GM12878 (cell line): ENCODE measurements around the gene DENND1B. TPM values are rescaled to one million over a fixed set of nuclear protein-coding genes. Genes with fewer than 3 reads are reported as not detected.

Experiments used
- ATAC-seq: fragments of 200-7000 bp; cut with Tn5 transposase; 3 replicates; pipeline ENCODE4 v1.9.1; 2020; ENCODE audit warnings: mild to moderate bottlenecking, moderate library complexity
- BruUV-seq: library from RNA; stranded (reverse); fragments of 400-500 nt; replicated peaks from 2 replicates; lab custom pipeline; 2021; lab: Mats Ljungman, UMichigan
- CTCF ChIA-PET: fragments of 300-600 bp; sonication (Branson Sonifier 250); formaldehyde crosslinking; extraction: SDS; loops from one replicate; lab custom pipeline; 2021; ENCODE audit warnings: inconsistent platforms; lab: Yijun Ruan, JAX
- POLR2A ChIA-PET: fragments of 350-600 bp; formaldehyde crosslinking; extraction: SDS; loops from one replicate; lab custom pipeline; 2021; ENCODE audit warnings: inconsistent platforms; lab: Charles Lee
- RAD21 ChIA-PET: fragments of 300-600 bp; sonication (Branson Sonifier 250); formaldehyde crosslinking; loops from one replicate; lab custom pipeline; 2023; ENCODE audit warnings: antibody characterized with exemption; ENCODE audit not compliant: unreplicated experiment; lab: Charles Lee
- SMC1A ChIA-PET: fragments of 300-600 bp; sonication (Branson Sonifier 250); formaldehyde crosslinking; loops from one replicate; lab custom pipeline; 2023; ENCODE audit not compliant: unreplicated experiment, uncharacterized antibody; lab: Charles Lee
- DNase-seq: peaks from one replicate; pipeline ENCODE4 v3.0.0-alpha.2; 2011; ENCODE audit warnings: low read depth, low spot score
- FAIRE-seq: peaks from 3 replicates; lab custom pipeline; 2011; peaks lifted over from hg19 to GRCh38; lab: Jason Lieb, UNC
- H2AFZ ChIP-seq: 2 replicates; pipeline ENCODE4 v1.6.0; 2011; ENCODE audit warnings: low read depth, low read length, control low read depth; ENCODE audit not compliant: control insufficient read depth
- H3K27ac ChIP-seq: 2 replicates; pipeline ENCODE4 v1.5.1; 2011; ENCODE audit warnings: control low read depth; ENCODE audit not compliant: control insufficient read depth, insufficient read depth
- H3K27me3 ChIP-seq, 2 experiments: replicated peaks in 1 of 2; 2 replicates each; pipeline versions ENCODE4 v1.6.0 to v1.6.1; 2011; ENCODE audit warnings: low read length in 1 of 2; ENCODE audit not compliant: control insufficient read depth in 2 of 2, insufficient read depth in 2 of 2
- H3K36me3 ChIP-seq, 2 experiments: 2 replicates each; pipeline ENCODE4 v1.5.1; 2011; ENCODE audit warnings: low read length in 1 of 2; ENCODE audit not compliant: control insufficient read depth in 2 of 2, insufficient read depth in 2 of 2
- H3K4me1 ChIP-seq: 2 replicates; pipeline ENCODE4 v1.6.1; 2011; ENCODE audit warnings: mild to moderate bottlenecking, low read length, moderate library complexity, mixed read lengths; ENCODE audit not compliant: control insufficient read depth, insufficient read depth
- H3K4me2 ChIP-seq: 2 replicates; pipeline ENCODE4 v1.6.0; 2011; ENCODE audit warnings: control low read depth; ENCODE audit not compliant: control insufficient read depth, insufficient read depth
- H3K4me3 ChIP-seq: fragments of 200-600 bp; sonication (generic); 2 replicates; pipeline ENCODE4 v1.5.1; 2016
- H3K79me2 ChIP-seq: 2 replicates; pipeline ENCODE4 v1.6.0; 2011; ENCODE audit warnings: low read length; ENCODE audit not compliant: control insufficient read depth, insufficient read depth
- H3K9ac ChIP-seq: 2 replicates; pipeline ENCODE4 v1.8.0; 2011; ENCODE audit warnings: low read length, control low read depth, mixed read lengths; ENCODE audit not compliant: control insufficient read depth, insufficient read depth
- H3K9me3 ChIP-seq: replicated peaks from 3 replicates; pipeline ENCODE4 v1.5.1; 2011; ENCODE audit warnings: mild to moderate bottlenecking, low read length; ENCODE audit not compliant: control insufficient read depth, insufficient read depth
- H4K20me1 ChIP-seq: 2 replicates; pipeline ENCODE4 v1.6.0; 2011; ENCODE audit not compliant: control insufficient read depth, insufficient read depth
- CREB1 ChIP-seq: IDR thresholded peaks from 2 replicates; pipeline ENCODE4 v1.6.1; 2012; ENCODE audit warnings: low read depth, mild to moderate bottlenecking, inconsistent platforms
- DPF2 ChIP-seq: fragments of 450-650 bp; IDR thresholded peaks from 2 replicates; pipeline ENCODE4 v1.6.1; 2017; ENCODE audit warnings: mild to moderate bottlenecking
- EP300 ChIP-seq, 2 experiments: fragments of 150-350 bp in 1 of 2; IDR thresholded peaks; 2 replicates each; pipeline ENCODE4 v1.6.1; 2011 to 2012; ENCODE audit warnings: low read depth in 2 of 2, low read length in 2 of 2, borderline replicate concordance in 1 of 2, improper control_type of control experiment in 1 of 2, inconsistent platforms in 1 of 2; ENCODE audit not compliant: control insufficient read depth in 1 of 2
- ESRRA ChIP-seq: IDR thresholded peaks from 2 replicates; pipeline ENCODE4 v1.6.1; 2012; ENCODE audit warnings: mild to moderate bottlenecking, low read length, improper control_type of control experiment
- GATAD2B ChIP-seq: fragments of 450-650 bp; conservative IDR thresholded peaks from 2 replicates; pipeline ENCODE4 v1.6.1; 2017; ENCODE audit warnings: low read depth, mild to moderate bottlenecking, moderate library complexity
- MEF2A ChIP-seq: IDR thresholded peaks from 2 replicates; pipeline ENCODE4 v1.6.1; 2011; ENCODE audit warnings: low read depth, mild to moderate bottlenecking, low read length, moderate library complexity; ENCODE audit not compliant: insufficient read depth
- POU2F2 ChIP-seq: IDR thresholded peaks from 3 replicates; pipeline ENCODE4 v1.6.1; 2011; ENCODE audit warnings: low read depth, mild to moderate bottlenecking, low read length, borderline replicate concordance
- SIN3A ChIP-seq: IDR thresholded peaks from 2 replicates; pipeline ENCODE4 v1.6.1; 2012; ENCODE audit warnings: low read depth, low read length, improper control_type of control experiment
- SIX5 ChIP-seq: IDR thresholded peaks from 2 replicates; pipeline ENCODE4 v1.6.1; 2011; ENCODE audit warnings: mild to moderate bottlenecking, low read depth, low read length, moderate library complexity; ENCODE audit not compliant: severe bottlenecking
- SREBF1 ChIP-seq: IDR thresholded peaks from 2 replicates; pipeline ENCODE4 v1.6.1; 2012; ENCODE audit warnings: mild to moderate bottlenecking, low read length
- SREBF2 ChIP-seq: IDR thresholded peaks from 2 replicates; pipeline ENCODE4 v1.6.1; 2012; ENCODE audit warnings: mild to moderate bottlenecking, low read length
- STAT1 ChIP-seq: fragments of 450-650 bp; conservative IDR thresholded peaks from 2 replicates; pipeline ENCODE4 v1.6.1; 2014; ENCODE audit warnings: antibody characterized with exemption, mild to moderate bottlenecking
- ZBTB33 ChIP-seq: fragments of 450-650 bp; IDR thresholded peaks from 2 replicates; pipeline ENCODE4 v1.6.1; 2017; ENCODE audit warnings: mild to moderate bottlenecking
- ZBTB4 ChIP-seq: fragments of 450-650 bp; formaldehyde crosslinking; IDR thresholded peaks from 2 replicates; pipeline ENCODE4 v1.4.0; 2022; ENCODE audit warnings: mild to moderate bottlenecking, moderate library complexity
- ZSCAN29 ChIP-seq: fragments of 450-650 bp; IDR thresholded peaks from 2 replicates; pipeline ENCODE4 v1.6.1; 2017; ENCODE audit warnings: mild to moderate bottlenecking, moderate library complexity
- WGBS: methylation state at CpG from one replicate; pipeline ENCODE4 v1.1.6; 2016; ENCODE audit warnings: low lambda C conversion rate; ENCODE audit not compliant: insufficient replicate concordance, insufficient coverage; ENCODE audit errors: missing lambda C conversion rate; 5-methylcytosine and 5-hydroxymethylcytosine counted together
- in situ Hi-C: fragments of 300-500 bp; cut with MboI; formaldehyde crosslinking; loops from 9 replicates; pipeline ENCODE4 v1.14.3; 2018; ENCODE audit warnings: mixed read lengths
- intact Hi-C: fragments of 100-400 bp; cut with micrococcal nuclease; formaldehyde crosslinking; loops from one replicate; pipeline ENCODE4 v1.14.2; 2022; ENCODE audit not compliant: unreplicated experiment
- polyA plus RNA-seq, 11 experiments: library from polyadenylated mRNA; depleted of rRNA in 4 of 11; unstranded in 6 of 11; stranded (reverse) in 5 of 11; fragments of >200 nt; fragmentation: Nextera tagmentation in 4 of 11; fragmentation: Illumina TruSeq in 1 of 11; extraction: Ambion mirVana in 4 of 11; extraction: Trizol in 1 of 11; gene quantifications; 1 replicate in 1 of 11; 2 replicates in 10 of 11; pipeline versions ENCODE4 v1.2.1 to v1.2.3, GENCODE V29; 2011 to 2016; ENCODE audit warnings: inconsistent platforms in 2 of 11, missing spikeins in 2 of 11, low read depth in 1 of 11
- total RNA-seq, 4 experiments: library from RNA; depleted of rRNA in 3 of 4; stranded (reverse); fragments of >200 nt in 3 of 4; fragmentation: Illumina TruSeq in 1 of 4; extraction: Trizol in 1 of 4; gene quantifications; 2 replicates each; pipeline versions ENCODE4 v1.2.1 to v1.2.3, GENCODE V29; 2013 to 2021

DENND1B gene
- total and polyA plus RNA-seq, 10 of the 15 experiments (the other 5 are each of a cell fraction or from before 2014, with no cell fraction given): 1.7 to 10.7 (median 8.0) TPM

- no peak for DNase-seq
- Histone ChIP-seq H3K9ac (no peak overlapping the region), H3K27ac (no peak overlapping the region), H3K4me2 (no peak overlapping the region), H3K9me3 (no peaks in the 10 kb centered on the region), H3K4me3 (no peak overlapping the region), H2AFZ (no peak overlapping the region), H3K79me2 (no peaks in the 10 kb centered on the region), H3K4me1 (no peaks in the 10 kb centered on the region), H3K27me3 (no peaks in the 10 kb centered on the region), H3K36me3 (no peaks in the 10 kb centered on the region), H4K20me1 (no peaks in the 10 kb centered on the region)
- ATAC-seq: no peak
- ChIA-PET POLR2A (no interaction called here), RAD21 (no interaction called here), CTCF (no interaction called here), SMC1A (no interaction called here)
- no TSS peak for BruUV-seq
- no peak for TF ChIP-seq DPF2
- no peak for TF ChIP-seq GATAD2B
- TF ChIP-seq EP300 (IDR thresholded peaks at IDR 0.05; ENCODE audit: borderline replicate concordance in 1 of 2, control insufficient read depth in 1 of 2, low read depth in 2 of 2, low read length in 2 of 2): no peak
- intact Hi-C loops (no loop called here), in situ Hi-C loops (no loop called here)
- 65% methylated on average over 1 of the region's 1 CpG for WGBS
- no peak for FAIRE-seq
These were observed 102.9 kb downstream of the DENND1B start for GRCh38 chr1:197672347-197672746.

GRCh38 chr1:197671920-197672319 lies 103.4 kb downstream of the DENND1B start:
- no peaks in the 10 kb centered on the region for H4K20me1 ChIP-seq
- POLR2A ChIA-PET: interaction anchor here (0.5 kb wide), 1 partner anchor 33 kb away, joined by 3 read pairs; no protein-coding TSS in a partner anchor
- SMC1A ChIA-PET: no interaction called here
- no peaks in the 10 kb centered on the region for H3K27me3 ChIP-seq
- in situ Hi-C loops (no loop called here), intact Hi-C loops (no loop called here)
- FAIRE-seq (no peak), DNase-seq (no peak), ATAC-seq (no peak)
- H3K36me3 ChIP-seq: no peaks in the 10 kb centered on the region
- no TSS peak for BruUV-seq
- no peak overlapping the region for H2AFZ ChIP-seq
- 50% methylated on average over 1 of the region's 1 CpG for WGBS
- no peak overlapping the region for H3K4me2 ChIP-seq
- no peaks in the 10 kb centered on the region for H3K9me3 ChIP-seq
- RAD21 ChIA-PET: no interaction called here
- H3K9ac ChIP-seq: no peak overlapping the region
- CTCF ChIA-PET: no interaction called here
- H3K79me2 ChIP-seq: no peaks in the 10 kb centered on the region
- H3K4me3 ChIP-seq: no peak overlapping the region
- H3K27ac ChIP-seq: no peak overlapping the region
- H3K4me1 ChIP-seq: no peaks in the 10 kb centered on the region
- TF ChIP-seq ZSCAN29 (no peak), MEF2A (no peak), SREBF1 (no peak), DPF2 (no peak), STAT1 (no peak), ZBTB4 (CRISPR knock-in tag) (no peak), SIN3A (no peak), POU2F2 (no peak), ZBTB33 (no peak), ESRRA (no peak), CREB1 (no peak), SREBF2 (no peak), SIX5 (no peak)
